CD4-positive, alpha-beta memory T cell (primary cell): Measurements from ENCODE around the gene CCDC197. TPM values are rescaled to one million over a fixed set of nuclear protein-coding genes. Genes with fewer than 3 reads are reported as not detected.

Experiments
- CTCF ChIA-PET: fragments of 350-600 bp; sonication (Branson Sonifier 250); formaldehyde crosslinking; loops from one replicate; lab custom pipeline; 2021; ENCODE audit warnings: inconsistent platforms; ENCODE audit not compliant: partially characterized antibody; lab: Charles Lee
- POLR2A ChIA-PET: fragments of 350-600 bp; sonication (Branson Sonifier 250); formaldehyde crosslinking; loops from one replicate; lab custom pipeline; 2021; ENCODE audit not compliant: partially characterized antibody; lab: Charles Lee
- DNase-seq, 5 donors: peaks; one replicate each; pipeline versions ENCODE4 v3.0.0 to v3.0.0-alpha.2; 2020 to 2022; ENCODE audit warnings: mixed read lengths in 1 of 5
- H3K27ac ChIP-seq: one replicate; pipeline ENCODE4 v1.7.0; 2013; ENCODE audit warnings: low read depth, low read length
- H3K27me3 ChIP-seq: 2 replicates; pipeline ENCODE4 v1.7.0; 2013; ENCODE audit warnings: mild to moderate bottlenecking, low read length, moderate library complexity; ENCODE audit not compliant: insufficient read depth
- H3K36me3 ChIP-seq: 2 replicates; pipeline ENCODE4 v1.7.0; 2013; ENCODE audit warnings: mild to moderate bottlenecking, low read length, moderate library complexity; ENCODE audit not compliant: insufficient read depth
- H3K4me1 ChIP-seq: 2 replicates; pipeline ENCODE4 v1.7.0; 2013; ENCODE audit warnings: mild to moderate bottlenecking, low read length, moderate library complexity; ENCODE audit not compliant: insufficient read depth
- H3K4me3 ChIP-seq, 2 donors: one replicate each; pipeline ENCODE4 v1.7.0; 2013; ENCODE audit warnings: low read length in 2 of 2, mild to moderate bottlenecking in 1 of 2
- H3K9me3 ChIP-seq, 2 donors: one replicate each; pipeline ENCODE4 v1.7.0; 2013; ENCODE audit warnings: low read length in 2 of 2, control low read depth in 1 of 2; ENCODE audit not compliant: control insufficient read depth in 1 of 2
- H3K27ac Mint-ChIP-seq, 7 donors: one replicate each; pipeline ENCODE4 v1.8.0; 2020 to 2021; ENCODE audit warnings: mixed read lengths in 7 of 7, mild to moderate bottlenecking in 6 of 7, inconsistent platforms in 3 of 7, moderate library complexity in 3 of 7
- H3K27me3 Mint-ChIP-seq, 2 donors: one replicate each; pipeline ENCODE4 v1.8.0; 2020 to 2021; ENCODE audit warnings: mixed read lengths in 2 of 2
- H3K36me3 Mint-ChIP-seq, 2 donors: one replicate each; pipeline ENCODE4 v1.8.0; 2020 to 2021; ENCODE audit warnings: mixed read lengths in 2 of 2, inconsistent platforms in 1 of 2, mild to moderate bottlenecking in 1 of 2
- H3K4me1 Mint-ChIP-seq, 4 donors: one replicate each; pipeline ENCODE4 v1.8.0; 2020 to 2021; ENCODE audit warnings: mixed read lengths in 4 of 4, mild to moderate bottlenecking in 1 of 4
- H3K4me3 Mint-ChIP-seq, 8 donors: one replicate each; pipeline ENCODE4 v1.8.0; 2020 to 2021; ENCODE audit warnings: mixed read lengths in 8 of 8, mild to moderate bottlenecking in 7 of 8, moderate library complexity in 6 of 8, inconsistent platforms in 3 of 8
- H3K9me3 Mint-ChIP-seq, 8 donors: one replicate each; pipeline ENCODE4 v1.8.0; 2020 to 2021; ENCODE audit warnings: mixed read lengths in 8 of 8, mild to moderate bottlenecking in 5 of 8, inconsistent platforms in 3 of 8, moderate library complexity in 1 of 8
- intact Hi-C: fragments of 100-400 bp; cut with micrococcal nuclease; formaldehyde crosslinking; loops from one replicate; pipeline ENCODE4 v1.15.1; 2023
- polyA plus RNA-seq, 2 donors: library from polyadenylated mRNA; unstranded; fragments of 300-500 nt; fragmentation: Illumina TruSeq; gene quantifications; one replicate each; pipeline ENCODE4 v1.2.3, GENCODE V29; 2021
- total RNA-seq, 2 experiments: library from RNA; stranded (reverse); gene quantifications; one replicate each; pipeline ENCODE4 v1.2.3, GENCODE V29; 2021

CCDC197 gene
- total and polyA plus RNA-seq, 4 experiments from 2014 or later: not detected

GRCh38 chr14:94037954-94038353, 40.9 kb downstream of the CCDC197 start:
- Histone ChIP-seq H3K9me3 (no peaks in the 10 kb centered on the region), H3K27ac (no peak overlapping the region), H3K27me3 (no peaks in the 10 kb centered on the region), H3K4me3 (no peak overlapping the region), H3K36me3 (no peaks in the 10 kb centered on the region), H3K4me1 (no peaks in the 10 kb centered on the region)
- ChIA-PET POLR2A (interaction anchor here (1.2 kb wide), 1 partner anchor 91 kb away, joined by 4 read pairs; no protein-coding TSS in a partner anchor), CTCF (interaction anchor here (0.9 to 9.2 kb wide), 8 partner anchors 10 to 152 kb away, joined by 3 to 142 read pairs (median 8); partner anchors contain the start of gene IFI27L2)
- Mint-ChIP-seq H3K4me3 (no peak overlapping the region), H3K27ac (no peak overlapping the region), H3K27me3 (no peaks in the 10 kb centered on the region), H3K9me3 (no peaks in the 10 kb centered on the region), H3K36me3 (peaks cover 0 to 2% of the 10 kb centered on the region in 2 donors), H3K4me1 (peaks cover 5 to 12% (median 6%) of the 10 kb centered on the region in 4 donors)
- intact Hi-C loops: no loop called here
- no peak for DNase-seq

- Histone ChIP-seq H3K4me3 (no peak overlapping the region), H3K9me3 (no peaks in the 10 kb centered on the region), H3K36me3 (no peaks in the 10 kb centered on the region), H3K4me1 (no peaks in the 10 kb centered on the region), H3K27me3 (no peaks in the 10 kb centered on the region), H3K27ac (no peak overlapping the region)
- Mint-ChIP-seq H3K9me3 (peaks cover 0 to 2% (median 0%) of the 10 kb centered on the region in 8 donors), H3K4me3 (no peak overlapping the region), H3K4me1 (peaks cover 5 to 12% (median 6%) of the 10 kb centered on the region in 4 donors), H3K27me3 (no peaks in the 10 kb centered on the region), H3K36me3 (peaks cover 0 to 4% of the 10 kb centered on the region in 2 donors), H3K27ac (peak overlapping the region in 2 of 7 donors; percentile 42 to 64)
- intact Hi-C loops: no loop called here
- CTCF ChIA-PET: interaction anchor here (1.4 to 9.2 kb wide), 9 partner anchors 9 to 142 kb away, joined by 3 to 142 read pairs (median 8); partner anchors contain the start of gene IFI27L2
- POLR2A ChIA-PET: interaction anchor here (1.2 to 1.5 kb wide), 2 partner anchors 10 to 90 kb away, joined by 3 to 4 read pairs; no protein-coding TSS in a partner anchor
- DNase-seq: no peak
These were observed 41.4 kb downstream of the CCDC197 start for GRCh38 chr14:94038510-94038909.

GRCh38 chr14:94038921-94039629, 42.0 kb downstream of the CCDC197 start:
- H3K36me3 ChIP-seq: peaks cover 2% of the 10 kb centered on the region
- Mint-ChIP-seq H3K27me3 (no peaks in the 10 kb centered on the region), H3K4me3 (no peak overlapping the region), H3K9me3 (peaks cover 0 to 4% (median 0%) of the 10 kb centered on the region in 8 donors), H3K4me1 (peaks cover 5 to 12% (median 6%) of the 10 kb centered on the region in 4 donors), H3K27ac (peak overlapping the region in 1 of 7 donors; percentile 74), H3K36me3 (peaks cover 0 to 8% of the 10 kb centered on the region in 2 donors)
- no peaks in the 10 kb centered on the region for H3K4me1 ChIP-seq
- no peaks in the 10 kb centered on the region for H3K27me3 ChIP-seq
- no peak for DNase-seq
- ChIA-PET POLR2A (interaction anchor here (1.2 to 1.5 kb wide), 2 partner anchors 9 to 90 kb away, joined by 3 to 4 read pairs; no protein-coding TSS in a partner anchor), CTCF (interaction anchor here (0.8 to 9.2 kb wide), 11 partner anchors 9 to 142 kb away, joined by 3 to 142 read pairs (median 4); partner anchors contain the start of genes IFI27L2 and OTUB2)
- H3K9me3 ChIP-seq: no peaks in the 10 kb centered on the region
- intact Hi-C loops: no loop called here
- H3K27ac ChIP-seq: no peak overlapping the region
- H3K4me3 ChIP-seq: no peak overlapping the region

GRCh38 chr14:94040247-94040646, 43.1 kb downstream of the CCDC197 start:
- intact Hi-C loops: no loop called here

GRCh38 chr14:94040796-94041195, 43.7 kb downstream of the CCDC197 start:
- DNase-seq: no peak
- Mint-ChIP-seq H3K9me3 (peaks cover 0 to 4% (median 0%) of the 10 kb centered on the region in 8 donors), H3K4me1 (peaks cover 5 to 12% (median 6%) of the 10 kb centered on the region in 4 donors), H3K36me3 (peaks cover 8 to 19% of the 10 kb centered on the region in 2 donors), H3K27ac (peak overlapping the region in 2 of 7 donors; percentile 20 to 26), H3K4me3 (peak overlapping the region in 1 of 8 donors; percentile 29), H3K27me3 (no peaks in the 10 kb centered on the region)
- H3K4me3 ChIP-seq: no peak overlapping the region
- POLR2A ChIA-PET: no interaction called here
- H3K27me3 ChIP-seq: no peaks in the 10 kb centered on the region
- peaks cover 19% of the 10 kb centered on the region for H3K36me3 ChIP-seq
- CTCF ChIA-PET: interaction anchor here (1.3 kb wide), 1 partner anchor 10 kb away, joined by 4 read pairs; no protein-coding TSS in a partner anchor
- no peaks in the 10 kb centered on the region for H3K4me1 ChIP-seq
- H3K9me3 ChIP-seq: no peaks in the 10 kb centered on the region
- intact Hi-C loops: no loop called here
- no peak overlapping the region for H3K27ac ChIP-seq

More at GRCh38 chr14:94040247-94040646, 43.1 kb downstream of the CCDC197 start:
- Mint-ChIP-seq H3K27ac (peak overlapping the region in 3 of 7 donors; percentile 37 to 69 (median 59)), H3K9me3 (peaks cover 0 to 4% (median 0%) of the 10 kb centered on the region in 8 donors), H3K4me3 (no peak overlapping the region), H3K36me3 (peaks cover 3 to 14% of the 10 kb centered on the region in 2 donors), H3K4me1 (peaks cover 5 to 12% (median 6%) of the 10 kb centered on the region in 4 donors), H3K27me3 (no peaks in the 10 kb centered on the region)
- ChIA-PET POLR2A (interaction anchor here (0.6 to 1.5 kb wide), 2 partner anchors 8 to 140 kb away, joined by 3 read pairs; no protein-coding TSS in a partner anchor), CTCF (interaction anchor here (1.6 to 9.2 kb wide), 6 partner anchors 8 to 141 kb away, joined by 4 to 142 read pairs (median 12); partner anchors contain the start of gene IFI27L2)
- no peaks in the 10 kb centered on the region for H3K27me3 ChIP-seq
- H3K36me3 ChIP-seq: peaks cover 14% of the 10 kb centered on the region
- H3K27ac ChIP-seq: no peak overlapping the region
- no peak overlapping the region for H3K4me3 ChIP-seq
- H3K4me1 ChIP-seq: no peaks in the 10 kb centered on the region
- H3K9me3 ChIP-seq: no peaks in the 10 kb centered on the region
- DNase-seq: no peak

GRCh38 chr14:94041551-94042346, 44.6 kb downstream of the CCDC197 start:
- peaks cover 0 to 4% (median 0%) of the 10 kb centered on the region in 8 donors for H3K9me3 Mint-ChIP-seq
- intact Hi-C loops: no loop called here
- ChIA-PET CTCF (interaction anchor here (0.9 to 1.5 kb wide), 5 partner anchors 9 to 139 kb away, joined by 3 to 4 read pairs (median 4); no protein-coding TSS in a partner anchor), POLR2A (no interaction called here)
- Histone ChIP-seq H3K27me3 (no peaks in the 10 kb centered on the region), H3K4me1 (no peaks in the 10 kb centered on the region), H3K9me3 (no peaks in the 10 kb centered on the region), H3K27ac (no peak overlapping the region), H3K4me3 (no peak overlapping the region), H3K36me3 (peaks cover 29% of the 10 kb centered on the region)
- H3K36me3 Mint-ChIP-seq: peaks cover 9 to 21% of the 10 kb centered on the region in 2 donors
- H3K27ac Mint-ChIP-seq: peak overlapping the region in 4 of 7 donors; percentile 1 to 60 (median 33)
- H3K4me1 Mint-ChIP-seq: peaks cover 1 to 7% (median 2%) of the 10 kb centered on the region in 4 donors
- no peaks in the 10 kb centered on the region for H3K27me3 Mint-ChIP-seq
- no peak for DNase-seq
- H3K4me3 Mint-ChIP-seq: no peak overlapping the region
